DOHH2 (cell line): Measurements from ENCODE around the gene PTPRQ.
A peak's percentile ranks its signal among the peaks of the same experiment; 100 is the strongest.

Experiments
- H3F3A ChIP-seq: fragments of 200-600 bp; sonication (generic), shearing (Covaris generic); 2 replicates; pipeline ENCODE4 v1.6.0; 2016; ENCODE audit warnings: antibody characterized with exemption, mild to moderate bottlenecking; ENCODE audit not compliant: control insufficient read depth, insufficient read depth
- H3K27ac ChIP-seq: fragments of 200-600 bp; sonication (generic); 2 replicates; pipeline ENCODE4 v1.5.1; 2014; ENCODE audit warnings: low read depth, mild to moderate bottlenecking, low read length, moderate library complexity
- H3K27me3 ChIP-seq: fragments of 200-600 bp; sonication (generic); 2 replicates; pipeline ENCODE4 v1.6.1; 2014; ENCODE audit warnings: mild to moderate bottlenecking, low read length, mixed read lengths; ENCODE audit not compliant: control insufficient read depth
- H3K36me3 ChIP-seq: fragments of 200-600 bp; sonication (generic); 2 replicates; pipeline ENCODE4 v1.6.1; 2014; ENCODE audit warnings: mild to moderate bottlenecking, low read length, moderate library complexity, mixed read lengths; ENCODE audit not compliant: control insufficient read depth
- H3K4me1 ChIP-seq: fragments of 200-600 bp; sonication (generic); 2 replicates; pipeline ENCODE4 v1.6.1; 2014; ENCODE audit warnings: mild to moderate bottlenecking, low read length, mixed read lengths; ENCODE audit not compliant: control insufficient read depth
- H3K4me2 ChIP-seq: fragments of 200-600 bp; sonication (generic); 2 replicates; pipeline ENCODE4 v1.6.0; 2014; ENCODE audit warnings: mild to moderate bottlenecking, low read length, moderate library complexity
- H3K4me3 ChIP-seq: fragments of 200-600 bp; sonication (generic); 2 replicates; pipeline ENCODE4 v1.5.1; 2014; ENCODE audit warnings: mild to moderate bottlenecking, low read length, mixed read lengths
- H3K79me2 ChIP-seq: fragments of 200-600 bp; sonication (generic); 2 replicates; pipeline ENCODE4 v1.6.1; 2014; ENCODE audit warnings: mild to moderate bottlenecking, low read length, mixed read lengths; ENCODE audit not compliant: control insufficient read depth
- H3K9me2 ChIP-seq: fragments of 200-600 bp; sonication (generic); replicated peaks from 2 replicates; pipeline ENCODE4 v1.6.1; 2014; ENCODE audit warnings: mild to moderate bottlenecking, low read length, mixed read lengths; ENCODE audit not compliant: control insufficient read depth
- H3K9me3 ChIP-seq: fragments of 200-600 bp; sonication (generic); 2 replicates; pipeline ENCODE4 v1.6.1; 2014; ENCODE audit warnings: antibody characterized with exemption, low read length, mixed read lengths; ENCODE audit not compliant: control insufficient read depth, insufficient read depth
- H4K20me1 ChIP-seq: fragments of 200-600 bp; sonication (generic); 2 replicates; pipeline ENCODE4 v1.6.0; 2014; ENCODE audit warnings: low read depth, mild to moderate bottlenecking, antibody characterized with exemption, low read length, moderate library complexity; ENCODE audit not compliant: control insufficient read depth, insufficient read depth
- CTCF ChIP-seq: fragments of 200-600 bp; sonication (generic); IDR thresholded peaks from one replicate; pipeline ENCODE4 v1.5.1; 2014; ENCODE audit warnings: antibody characterized with exemption, mild to moderate bottlenecking, low read depth, low read length; ENCODE audit not compliant: poor library complexity, severe bottlenecking
- EZH2phosphoT487 ChIP-seq: fragments of 200-600 bp; sonication (generic); IDR thresholded peaks from 2 replicates; pipeline ENCODE4 v1.6.1; 2017; ENCODE audit warnings: borderline replicate concordance, mild to moderate bottlenecking, antibody characterized with exemption, low read length, moderate library complexity, mixed read lengths

The PTPRQ gene

GRCh38 chr12:80551897-80552296, 107.9 kb downstream of the PTPRQ start:
- H3K27me3 ChIP-seq: no peaks in the 10 kb centered on the region
- no peaks in the 10 kb centered on the region for H3K79me2 ChIP-seq
- H3K4me1 ChIP-seq: peaks cover 12% of the 10 kb centered on the region
- H3K9me3 ChIP-seq: no peaks in the 10 kb centered on the region
- H3K36me3 ChIP-seq: no peaks in the 10 kb centered on the region
- H4K20me1 ChIP-seq: no peaks in the 10 kb centered on the region
- H3K9me2 ChIP-seq: no peaks in the 10 kb centered on the region
- H3K27ac ChIP-seq: no peak overlapping the region
- no peak for TF ChIP-seq CTCF
- TF ChIP-seq EZH2phosphoT487: no peak
- H3K4me3 ChIP-seq: no peak overlapping the region
- H3K4me2 ChIP-seq: no peak overlapping the region
- peaks cover 3% of the 10 kb centered on the region; the same call in 1 of the 2 replicates for H3F3A ChIP-seq

- Histone ChIP-seq H3K9me3 (no peaks in the 10 kb centered on the region), H3K27ac (no peak overlapping the region), H3K4me3 (no peak overlapping the region), H3K36me3 (no peaks in the 10 kb centered on the region), H3F3A (peaks cover 3% of the 10 kb centered on the region; the same call in 1 of the 2 replicates), H3K4me2 (no peak overlapping the region), H4K20me1 (no peaks in the 10 kb centered on the region), H3K4me1 (peaks cover 23% of the 10 kb centered on the region), H3K27me3 (no peaks in the 10 kb centered on the region), H3K9me2 (no peaks in the 10 kb centered on the region), H3K79me2 (no peaks in the 10 kb centered on the region)
- no peak for TF ChIP-seq CTCF
- TF ChIP-seq EZH2phosphoT487: no peak
These were observed 109.3 kb downstream of the PTPRQ start for GRCh38 chr12:80553316-80553715.

DNA sequence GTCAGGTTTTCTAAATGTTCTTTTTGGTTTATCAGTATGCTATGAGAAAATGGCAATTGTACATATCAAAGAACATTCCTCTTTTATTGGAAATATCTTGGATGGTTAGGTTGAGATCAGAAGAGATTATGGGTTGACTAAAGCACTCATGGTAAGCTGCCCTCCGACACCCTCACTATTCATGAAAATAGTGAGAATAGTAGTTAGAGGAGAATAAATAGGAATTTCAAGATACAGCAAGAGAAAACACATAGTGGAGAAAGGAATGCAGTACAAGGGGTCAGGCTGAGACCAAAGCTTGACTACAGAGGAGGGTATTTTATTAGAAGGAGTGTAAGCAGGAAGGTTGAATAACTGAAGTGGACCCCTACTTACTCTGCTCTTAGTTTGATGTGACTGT, 112.5 kb downstream of the PTPRQ start:
- H3K27me3 ChIP-seq: no peaks in the 10 kb centered on the region
- 0 out of 2 replicates have a peak overlapping the region, but pooled peaks have one; percentile 4 for H3K4me2 ChIP-seq
- no peaks in the 10 kb centered on the region for H3K79me2 ChIP-seq
- H3F3A ChIP-seq: peaks cover 3% of the 10 kb centered on the region; the same call in 1 of the 2 replicates
- H3K36me3 ChIP-seq: peaks cover 14% of the 10 kb centered on the region; the same call in 1 of the 2 replicates
- peaks cover 55% of the 10 kb centered on the region for H3K4me1 ChIP-seq
- H3K27ac ChIP-seq: no peak overlapping the region
- H3K9me3 ChIP-seq: peaks cover 8% of the 10 kb centered on the region; the same call in 1 of the 2 replicates
- no peaks in the 10 kb centered on the region for H4K20me1 ChIP-seq
- H3K9me2 ChIP-seq: no peaks in the 10 kb centered on the region
- no peak for TF ChIP-seq EZH2phosphoT487
- TF ChIP-seq CTCF: no peak
- H3K4me3 ChIP-seq: no peak overlapping the region
